Effector memory CD8-positive, alpha-beta T cell (primary cell): ENCODE results near the gene SCAMP2.

Experiments
- ATAC-seq: fragments of 150-1000 bp; cut with Tn5 transposase; replicated peaks from 2 replicates; pipeline ENCODE4 v1.10.0; 2021; ENCODE audit warnings: mild to moderate bottlenecking, moderate library complexity
- DNase-seq, 3 experiments: peaks; one replicate each; pipeline ENCODE4 v3.0.0; 2021
- H3K27ac Mint-ChIP-seq, 2 donors: one replicate each; pipeline ENCODE4 v1.8.0; 2022; ENCODE audit warnings: mild to moderate bottlenecking in 2 of 2, mixed read lengths in 2 of 2, moderate library complexity in 2 of 2
- H3K27me3 Mint-ChIP-seq, 2 donors: one replicate each; pipeline ENCODE4 v1.8.0; 2022; ENCODE audit warnings: mixed read lengths in 2 of 2
- H3K36me3 Mint-ChIP-seq: one replicate; pipeline ENCODE4 v1.8.0; 2022; ENCODE audit warnings: mild to moderate bottlenecking, moderate library complexity, mixed read lengths; ENCODE audit not compliant: insufficient read depth
- H3K4me1 Mint-ChIP-seq, 2 donors: one replicate each; pipeline ENCODE4 v1.8.0; 2022; ENCODE audit warnings: low read depth in 2 of 2, mixed read lengths in 2 of 2
- H3K4me3 Mint-ChIP-seq, 2 donors: one replicate each; pipeline ENCODE4 v1.8.0; 2022; ENCODE audit warnings: mild to moderate bottlenecking in 2 of 2, mixed read lengths in 2 of 2, moderate library complexity in 2 of 2
- H3K9me3 Mint-ChIP-seq, 2 donors: one replicate each; pipeline ENCODE4 v1.8.0; 2022; ENCODE audit warnings: mixed read lengths in 2 of 2

The SCAMP2 gene

GRCh38 chr15:74809242-74809641 is 63.9 kb downstream of the SCAMP2 start:
- H3K36me3 Mint-ChIP-seq: peaks cover 7% of the 10 kb centered on the region
- no peaks in the 10 kb centered on the region for H3K27me3 Mint-ChIP-seq
- no peaks in the 10 kb centered on the region for H3K9me3 Mint-ChIP-seq
- peaks cover 22 to 27% of the 10 kb centered on the region in 2 donors for H3K4me1 Mint-ChIP-seq
- no peak for ATAC-seq
- no peak overlapping the region for H3K4me3 Mint-ChIP-seq
- DNase-seq: no peak
- peak overlapping the region; percentile 53 to 82 for H3K27ac Mint-ChIP-seq

- ATAC-seq (no peak), DNase-seq (no peak)
- H3K4me1 Mint-ChIP-seq: peaks cover 22 to 31% of the 10 kb centered on the region in 2 donors
- H3K4me3 Mint-ChIP-seq: no peak overlapping the region
- no peaks in the 10 kb centered on the region for H3K27me3 Mint-ChIP-seq
- peak overlapping the region; percentile 53 to 82 for H3K27ac Mint-ChIP-seq
- H3K9me3 Mint-ChIP-seq: no peaks in the 10 kb centered on the region
- peaks cover 10% of the 10 kb centered on the region for H3K36me3 Mint-ChIP-seq
Observed at GRCh38 chr15:74808840-74809229, 64.3 kb downstream of the SCAMP2 start.

- no peak for DNase-seq
- ATAC-seq: no peak
- peaks cover 14% of the 10 kb centered on the region for H3K36me3 Mint-ChIP-seq
- H3K27ac Mint-ChIP-seq: peak overlapping the region; percentile 53 to 82
- H3K4me1 Mint-ChIP-seq: peaks cover 22 to 32% of the 10 kb centered on the region in 2 donors
- H3K4me3 Mint-ChIP-seq: no peak overlapping the region
- no peaks in the 10 kb centered on the region for H3K27me3 Mint-ChIP-seq
- H3K9me3 Mint-ChIP-seq: no peaks in the 10 kb centered on the region
Observed at GRCh38 chr15:74808078-74808839, 64.9 kb downstream of the SCAMP2 start.

- peak overlapping the region; percentile 33 to 82 for H3K27ac Mint-ChIP-seq
- no peak for DNase-seq
- H3K36me3 Mint-ChIP-seq: peaks cover 24% of the 10 kb centered on the region
- H3K27me3 Mint-ChIP-seq: no peaks in the 10 kb centered on the region
- H3K4me3 Mint-ChIP-seq: no peak overlapping the region
- ATAC-seq: no peak
- peaks cover 22 to 32% of the 10 kb centered on the region in 2 donors for H3K4me1 Mint-ChIP-seq
- no peaks in the 10 kb centered on the region for H3K9me3 Mint-ChIP-seq
Observed at GRCh38 chr15:74807282-74807681, 65.9 kb downstream of the SCAMP2 start.

- no peak for ATAC-seq
- no peak overlapping the region for H3K4me3 Mint-ChIP-seq
- no peaks in the 10 kb centered on the region for H3K27me3 Mint-ChIP-seq
- no peaks in the 10 kb centered on the region for H3K9me3 Mint-ChIP-seq
- DNase-seq: no peak
- peaks cover 26 to 36% of the 10 kb centered on the region in 2 donors for H3K4me1 Mint-ChIP-seq
- peak overlapping the region; percentile 67 to 80 for H3K27ac Mint-ChIP-seq
- H3K36me3 Mint-ChIP-seq: peaks cover 48% of the 10 kb centered on the region
Observed at GRCh38 chr15:74804935-74805334, 68.2 kb downstream of the SCAMP2 start.

GRCh38 chr15:74802862-74803447 is 70.2 kb downstream of the SCAMP2 start:
- no peaks in the 10 kb centered on the region for H3K9me3 Mint-ChIP-seq
- H3K4me1 Mint-ChIP-seq: peaks cover 33 to 34% of the 10 kb centered on the region in 2 donors
- peaks cover 59% of the 10 kb centered on the region for H3K36me3 Mint-ChIP-seq

GRCh38 chr15:74802290-74802689 is 70.9 kb downstream of the SCAMP2 start:
- Mint-ChIP-seq H3K27me3 (no peaks in the 10 kb centered on the region), H3K27ac (peak overlapping the region in 1 of 2 donors; percentile 60), H3K4me3 (no peak overlapping the region), H3K9me3 (no peaks in the 10 kb centered on the region), H3K36me3 (peaks cover 61% of the 10 kb centered on the region), H3K4me1 (peaks cover 36 to 37% of the 10 kb centered on the region in 2 donors)
- no peak for DNase-seq
- ATAC-seq: no peak

More at GRCh38 chr15:74802862-74803447, 70.2 kb downstream of the SCAMP2 start:
- no peak overlapping the region for H3K4me3 Mint-ChIP-seq
- ATAC-seq (no peak), DNase-seq (no peak)
- no peaks in the 10 kb centered on the region for H3K27me3 Mint-ChIP-seq
- peak overlapping the region; percentile 60 to 65 for H3K27ac Mint-ChIP-seq

- Mint-ChIP-seq H3K27ac (peak overlapping the region in 1 of 2 donors; percentile 8), H3K4me3 (no peak overlapping the region), H3K27me3 (no peaks in the 10 kb centered on the region), H3K4me1 (peaks cover 33 to 36% of the 10 kb centered on the region in 2 donors), H3K36me3 (peaks cover 63% of the 10 kb centered on the region), H3K9me3 (no peaks in the 10 kb centered on the region)
- ATAC-seq (no peak), DNase-seq (no peak)
Observed at GRCh38 chr15:74801311-74801997, 71.7 kb downstream of the SCAMP2 start.

GRCh38 chr15:74800559-74801094 is 72.5 kb downstream of the SCAMP2 start:
- Mint-ChIP-seq H3K4me3 (no peak overlapping the region), H3K36me3 (peaks cover 70% of the 10 kb centered on the region), H3K27ac (peak overlapping the region; percentile 91 to 94), H3K9me3 (no peaks in the 10 kb centered on the region), H3K4me1 (peaks cover 37 to 41% of the 10 kb centered on the region in 2 donors), H3K27me3 (no peaks in the 10 kb centered on the region)
- DNase-seq: no peak
- ATAC-seq: no peak

GRCh38 chr15:74799856-74800558 is 73.2 kb downstream of the SCAMP2 start:
- Mint-ChIP-seq H3K27me3 (no peaks in the 10 kb centered on the region), H3K27ac (peak overlapping the region; percentile 91 to 94), H3K4me1 (peaks cover 43 to 46% of the 10 kb centered on the region in 2 donors), H3K4me3 (peak overlapping the region; percentile 51 to 57), H3K9me3 (no peaks in the 10 kb centered on the region), H3K36me3 (peaks cover 75% of the 10 kb centered on the region)
- ATAC-seq: peak; percentile 95
- peak; percentile 88 to 90 (median 89) for DNase-seq

GRCh38 chr15:74799255-74799855 is 73.8 kb downstream of the SCAMP2 start:
- H3K27me3 Mint-ChIP-seq: no peaks in the 10 kb centered on the region
- no peak for DNase-seq
- H3K4me3 Mint-ChIP-seq: peak overlapping the region in 1 of 2 donors; percentile 57
- H3K27ac Mint-ChIP-seq: peak overlapping the region; percentile 91 to 94
- H3K36me3 Mint-ChIP-seq: peaks cover 81% of the 10 kb centered on the region
- peak; percentile 5 for ATAC-seq
- no peaks in the 10 kb centered on the region for H3K9me3 Mint-ChIP-seq
- H3K4me1 Mint-ChIP-seq: peaks cover 49% of the 10 kb centered on the region in 2 donors

- peaks cover 78% of the 10 kb centered on the region for H3K36me3 Mint-ChIP-seq
- ATAC-seq (no peak), DNase-seq (no peak)
- no peaks in the 10 kb centered on the region for H3K27me3 Mint-ChIP-seq
- H3K9me3 Mint-ChIP-seq: no peaks in the 10 kb centered on the region
- peak overlapping the region; percentile 91 to 94 for H3K27ac Mint-ChIP-seq
- H3K4me3 Mint-ChIP-seq: peak overlapping the region; percentile 57 to 58
- peaks cover 47 to 49% of the 10 kb centered on the region in 2 donors for H3K4me1 Mint-ChIP-seq
Observed at GRCh38 chr15:74798388-74799254, 74.5 kb downstream of the SCAMP2 start.
